Keratinocyte (primary cell): ENCODE data around the gene PANK1. TPM values are rescaled to one million over a fixed set of nuclear protein-coding genes. Genes with fewer than 3 reads are reported as not detected.

Source experiments
- DNase-seq: peaks from one replicate; pipeline ENCODE4 v3.0.0-alpha.2; 2011; ENCODE audit warnings: low read depth, missing footprints, low spot score
- FAIRE-seq: peaks from 2 replicates; lab custom pipeline; 2011; peaks lifted over from hg19 to GRCh38; lab: Jason Lieb, UNC
- H2AFZ ChIP-seq: 2 replicates; pipeline ENCODE4 v1.6.0; 2012; ENCODE audit warnings: low read length, control low read depth, inconsistent platforms; ENCODE audit not compliant: control insufficient read depth
- H3K27ac ChIP-seq: 2 replicates; pipeline ENCODE4 v1.5.1; 2011; ENCODE audit warnings: low read length; ENCODE audit not compliant: control insufficient read depth, insufficient read depth
- H3K27me3 ChIP-seq: 3 replicates; pipeline ENCODE4 v1.6.0; 2011; ENCODE audit warnings: low read length; ENCODE audit not compliant: control insufficient read depth, insufficient read depth; ENCODE audit errors: extremely low read depth
- H3K36me3 ChIP-seq, 2 experiments: 2 replicates in 1 of 2; 3 replicates in 1 of 2; pipeline ENCODE4 v1.5.1; 2011; ENCODE audit warnings: low read length in 2 of 2, mild to moderate bottlenecking in 1 of 2; ENCODE audit not compliant: control insufficient read depth in 2 of 2, insufficient read depth in 2 of 2; ENCODE audit errors: extremely low read depth in 1 of 2
- H3K4me1 ChIP-seq: 3 replicates; pipeline ENCODE4 v1.5.1; 2011; ENCODE audit warnings: low read length; ENCODE audit not compliant: control insufficient read depth, insufficient read depth; ENCODE audit errors: extremely low read depth
- H3K4me2 ChIP-seq: 3 replicates; pipeline ENCODE4 v1.6.0; 2011; ENCODE audit warnings: low read depth, low read length; ENCODE audit not compliant: control insufficient read depth, insufficient read depth; ENCODE audit errors: extremely low read depth
- H3K4me3 ChIP-seq, 3 experiments: fragments of 200-600 bp in 1 of 3; sonication (generic) in 1 of 3; 2 replicates in 2 of 3; 3 replicates in 1 of 3; pipeline ENCODE4 v1.5.1; 2011 to 2016; ENCODE audit warnings: low read length in 3 of 3, mild to moderate bottlenecking in 3 of 3, control low read depth in 2 of 3, inconsistent platforms in 1 of 3, low read depth in 1 of 3, mixed read lengths in 1 of 3, mixed run types in 1 of 3, moderate library complexity in 1 of 3; ENCODE audit not compliant: control insufficient read depth in 2 of 3, insufficient read depth in 2 of 3; ENCODE audit errors: extremely low read depth in 1 of 3
- H3K79me2 ChIP-seq: 2 replicates; pipeline ENCODE4 v1.6.0; 2012; ENCODE audit warnings: low read length; ENCODE audit not compliant: control insufficient read depth, insufficient read depth
- H3K9ac ChIP-seq: 3 replicates; pipeline ENCODE4 v1.6.0; 2011; ENCODE audit warnings: low read length; ENCODE audit not compliant: control insufficient read depth, insufficient read depth; ENCODE audit errors: extremely low read depth
- H3K9me1 ChIP-seq: 3 replicates; pipeline ENCODE4 v1.6.0; 2011; ENCODE audit warnings: low read length; ENCODE audit not compliant: control insufficient read depth, insufficient read depth; ENCODE audit errors: extremely low read depth
- H3K9me3 ChIP-seq: 2 replicates; pipeline ENCODE4 v1.5.1; 2012; ENCODE audit warnings: low read depth, low read length; ENCODE audit not compliant: control insufficient read depth
- H4K20me1 ChIP-seq: 3 replicates; pipeline ENCODE4 v1.6.0; 2011; ENCODE audit warnings: low read length; ENCODE audit not compliant: control insufficient read depth, insufficient read depth; ENCODE audit errors: extremely low read depth
- EZH2 ChIP-seq: IDR thresholded peaks from one replicate; pipeline ENCODE4 v1.6.1; 2012; ENCODE audit warnings: inconsistent platforms, mild to moderate bottlenecking, low read length, moderate library complexity
- dilution Hi-C: fragments of 300-500 bp; cut with MboI; formaldehyde crosslinking; loops from one replicate; pipeline ENCODE4 v1.7.0; 2020; ENCODE audit warnings: low sequenced_read_pairs; ENCODE audit not compliant: extremely low pct_ligation_motif_present
- polyA plus RNA-seq, 5 experiments: library from polyadenylated mRNA; depleted of rRNA in 3 of 5; stranded (reverse) in 3 of 5; stranded (forward) in 1 of 5; unstranded in 1 of 5; fragments of >200 nt; gene quantifications; 1 replicate in 1 of 5; 2 replicates in 3 of 5; 3 replicates in 1 of 5; pipeline versions ENCODE4 v1.2.1 to v1.2.3, GENCODE V29; 2011 to 2012; ENCODE audit warnings: missing spikeins in 2 of 5, low read depth in 1 of 5, low replicate concordance in 1 of 5
- TF ChIP-seq, protein P1 (sequence below), 3 experiments: IDR thresholded peaks in 1 of 3; conservative IDR thresholded peaks in 1 of 3; optimal IDR thresholded peaks in 1 of 3; 2 replicates in 2 of 3; 3 replicates in 1 of 3; pipeline versions ENCODE3 to v1.5.1; 2011; ENCODE audit warnings: low read length in 3 of 3, mild to moderate bottlenecking in 3 of 3, moderate library complexity in 2 of 3, control low read depth in 1 of 3, inconsistent platforms in 1 of 3; ENCODE audit not compliant: insufficient read depth in 2 of 3; ENCODE audit errors: extremely low read depth in 1 of 3

PANK1 gene
- polyA plus RNA-seq, 1 donor (not counting 4 experiments of a cell fraction or from before 2014, with no cell fraction given) = 9.5 TPM

DNA sequence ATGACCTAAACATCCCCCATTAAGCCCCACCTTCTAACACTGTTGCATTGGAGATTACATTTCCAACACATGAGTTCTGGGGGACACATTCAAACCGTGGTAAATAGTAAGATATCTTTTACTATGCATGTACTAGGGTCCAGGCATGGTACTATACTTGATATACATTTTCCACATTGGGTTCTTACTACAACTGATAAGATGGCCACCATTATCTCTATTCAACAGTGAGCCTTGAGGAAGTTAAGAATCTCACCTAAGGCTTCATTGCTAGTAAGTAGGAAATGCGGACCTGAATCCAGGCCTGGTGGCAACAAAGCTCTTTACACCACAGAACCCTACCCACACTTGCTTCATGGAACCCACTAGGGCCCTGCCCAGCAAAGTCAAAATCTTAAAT is 5.7 kb downstream of the PANK1 start:
- Histone ChIP-seq H3K27ac (no peak overlapping the region), H3K36me3 (peaks cover 0 to 4% of the 10 kb centered on the region in 2 experiments), H3K27me3 (no peaks in the 10 kb centered on the region), H3K9me3 (no peaks in the 10 kb centered on the region), H3K4me3 (no peak overlapping the region), H3K4me1 (peaks cover 8% of the 10 kb centered on the region), H3K9ac (no peak overlapping the region), H3K9me1 (no peaks in the 10 kb centered on the region), H2AFZ (no peak overlapping the region), H3K79me2 (peaks cover 58% of the 10 kb centered on the region), H4K20me1 (no peaks in the 10 kb centered on the region), H3K4me2 (no peak overlapping the region)
- DNase-seq = no peak
- no peak for TF ChIP-seq EZH2
- TF ChIP-seq, protein P1, sequence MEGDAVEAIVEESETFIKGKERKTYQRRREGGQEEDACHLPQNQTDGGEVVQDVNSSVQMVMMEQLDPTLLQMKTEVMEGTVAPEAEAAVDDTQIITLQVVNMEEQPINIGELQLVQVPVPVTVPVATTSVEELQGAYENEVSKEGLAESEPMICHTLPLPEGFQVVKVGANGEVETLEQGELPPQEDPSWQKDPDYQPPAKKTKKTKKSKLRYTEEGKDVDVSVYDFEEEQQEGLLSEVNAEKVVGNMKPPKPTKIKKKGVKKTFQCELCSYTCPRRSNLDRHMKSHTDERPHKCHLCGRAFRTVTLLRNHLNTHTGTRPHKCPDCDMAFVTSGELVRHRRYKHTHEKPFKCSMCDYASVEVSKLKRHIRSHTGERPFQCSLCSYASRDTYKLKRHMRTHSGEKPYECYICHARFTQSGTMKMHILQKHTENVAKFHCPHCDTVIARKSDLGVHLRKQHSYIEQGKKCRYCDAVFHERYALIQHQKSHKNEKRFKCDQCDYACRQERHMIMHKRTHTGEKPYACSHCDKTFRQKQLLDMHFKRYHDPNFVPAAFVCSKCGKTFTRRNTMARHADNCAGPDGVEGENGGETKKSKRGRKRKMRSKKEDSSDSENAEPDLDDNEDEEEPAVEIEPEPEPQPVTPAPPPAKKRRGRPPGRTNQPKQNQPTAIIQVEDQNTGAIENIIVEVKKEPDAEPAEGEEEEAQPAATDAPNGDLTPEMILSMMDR (optimal IDR thresholded peaks at IDR 0.05 in 1 of 3, IDR thresholded peaks at IDR 0.05 in 1 of 3, conservative IDR thresholded peaks at IDR 0.05 in 1 of 3; ENCODE audit: extremely low read depth in 1 of 3, insufficient read depth in 2 of 3, low read length in 3 of 3) = no peak
- dilution Hi-C loops = no loop called here
- FAIRE-seq = no peak

DNA sequence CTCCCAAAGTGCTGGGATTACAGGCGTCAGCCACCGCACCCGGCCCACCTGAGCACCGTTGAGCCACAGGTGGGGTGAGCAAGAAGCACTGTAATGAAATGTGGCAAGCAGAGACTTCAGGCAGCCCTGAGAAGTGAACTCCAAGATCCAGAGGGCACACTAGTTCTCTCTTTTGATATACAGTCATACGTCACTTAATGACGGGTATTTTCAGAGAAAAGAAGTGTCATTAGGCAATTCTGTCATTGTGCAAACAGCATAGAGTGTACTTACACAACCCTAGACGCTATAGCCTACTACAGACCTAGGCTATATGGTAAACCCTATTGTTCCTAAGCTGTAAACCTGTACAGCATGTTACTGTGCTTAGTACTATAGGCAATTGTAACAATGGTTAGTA is 7.9 kb downstream of the PANK1 start:
- no peak for FAIRE-seq
- Histone ChIP-seq H3K9ac (no peak overlapping the region), H2AFZ (no peak overlapping the region), H3K27me3 (no peaks in the 10 kb centered on the region), H3K4me1 (peaks cover 12% of the 10 kb centered on the region), H3K27ac (no peak overlapping the region), H3K4me3 (no peak overlapping the region), H3K4me2 (no peak overlapping the region), H4K20me1 (no peaks in the 10 kb centered on the region), H3K79me2 (peaks cover 50% of the 10 kb centered on the region), H3K36me3 (peaks cover 0 to 10% of the 10 kb centered on the region in 2 experiments), H3K9me1 (no peaks in the 10 kb centered on the region), H3K9me3 (no peaks in the 10 kb centered on the region)
- dilution Hi-C loops = no loop called here
- no peak for DNase-seq
- TF ChIP-seq, protein P1 (optimal IDR thresholded peaks at IDR 0.05 in 1 of 3, IDR thresholded peaks at IDR 0.05 in 1 of 3, conservative IDR thresholded peaks at IDR 0.05 in 1 of 3; ENCODE audit: extremely low read depth in 1 of 3, insufficient read depth in 2 of 3, low read length in 3 of 3) = no peak
- TF ChIP-seq EZH2 = no peak
